GM12878 (cell line): Measurements from ENCODE around the gene NKAIN4.

Source experiments
- ASH2L ChIP-seq: fragments of 300-600, 200-600 bp; sonication (generic); IDR thresholded peaks from 2 replicates; pipeline ENCODE4 v1.6.1; 2017; ENCODE audit warnings: low read depth, mild to moderate bottlenecking, borderline replicate concordance
- ATF7 ChIP-seq: fragments of 450-650 bp; IDR thresholded peaks from 2 replicates; pipeline ENCODE4 v1.6.1; 2016; ENCODE audit warnings: low read depth, mild to moderate bottlenecking
- CHD4 ChIP-seq: fragments of 200-600 bp; sonication (generic); IDR thresholded peaks from 2 replicates; pipeline ENCODE4 v1.6.1; 2016; ENCODE audit warnings: mild to moderate bottlenecking
- CTCF ChIP-seq, 3 experiments: IDR thresholded peaks in 2 of 3; conservative IDR thresholded peaks in 1 of 3; 2 replicates each; pipeline ENCODE4 v1.5.1; 2011; ENCODE audit warnings: low read depth in 3 of 3, low read length in 3 of 3, mild to moderate bottlenecking in 3 of 3, control low read depth in 2 of 3, moderate library complexity in 2 of 3, inconsistent platforms in 1 of 3, mixed read lengths in 1 of 3; ENCODE audit not compliant: control insufficient read depth in 2 of 3, insufficient read depth in 1 of 3; ENCODE audit errors: extremely low read depth in 1 of 3
- GABPA ChIP-seq: IDR thresholded peaks from 2 replicates; pipeline ENCODE4 v1.6.1; 2014; ENCODE audit warnings: antibody characterized with exemption, low read depth, mild to moderate bottlenecking, inconsistent platforms
- POLR2AphosphoS5 ChIP-seq: IDR thresholded peaks from 2 replicates; pipeline ENCODE4 v1.6.1; 2011; ENCODE audit warnings: mild to moderate bottlenecking, low read length, inconsistent platforms
- PRDM15 ChIP-seq: fragments of 450-650 bp; formaldehyde crosslinking; IDR thresholded peaks from 2 replicates; pipeline ENCODE4 v1.4.0; 2020; ENCODE audit warnings: mild to moderate bottlenecking, moderate library complexity
- RAD21 ChIP-seq: IDR thresholded peaks from 2 replicates; pipeline ENCODE4 v1.6.1; 2011; ENCODE audit warnings: mild to moderate bottlenecking, low read depth, low read length, moderate library complexity; ENCODE audit not compliant: insufficient read depth
- YY1 ChIP-seq: IDR thresholded peaks from 2 replicates; pipeline ENCODE4 v1.6.1; 2011; ENCODE audit warnings: low read depth, mild to moderate bottlenecking, low read length
- ZNF274 ChIP-seq: IDR thresholded peaks from one replicate; pipeline ENCODE4 v1.8.0; 2011; ENCODE audit not compliant: insufficient read length, insufficient read depth

GRCh38 chr20:63269724-63270123 is 15.5 kb upstream of the NKAIN4 start:
- TF ChIP-seq RAD21 (no peak), CTCF (IDR thresholded peaks at IDR 0.05 in 2 of 3, conservative IDR thresholded peaks at IDR 0.05 in 1 of 3; ENCODE audit: control insufficient read depth in 2 of 3, extremely low read depth in 1 of 3, insufficient read depth in 1 of 3, low read depth in 3 of 3, low read length in 3 of 3) (no peak), ZNF274 (no peak), CHD4 (no peak), GABPA (no peak), ASH2L (no peak), POLR2AphosphoS5 (no peak), YY1 (no peak), PRDM15 (CRISPR knock-in tag) (no peak), ATF7 (no peak)
